UCSD-AML1 (cell line): Measurements from ENCODE around the gene CD37.
"Not testable (repeated sequence)": the region's sequence is repeated elsewhere in the genome, so short reads cannot be mapped to it uniquely, and the experiment has no call there.

Source experiments
- DNase-seq: peaks from one replicate; lab custom pipeline; 2025; ENCODE audit not compliant: unreplicated experiment; lab: John Stamatoyannopoulos, UW

CD37 gene

DNA sequence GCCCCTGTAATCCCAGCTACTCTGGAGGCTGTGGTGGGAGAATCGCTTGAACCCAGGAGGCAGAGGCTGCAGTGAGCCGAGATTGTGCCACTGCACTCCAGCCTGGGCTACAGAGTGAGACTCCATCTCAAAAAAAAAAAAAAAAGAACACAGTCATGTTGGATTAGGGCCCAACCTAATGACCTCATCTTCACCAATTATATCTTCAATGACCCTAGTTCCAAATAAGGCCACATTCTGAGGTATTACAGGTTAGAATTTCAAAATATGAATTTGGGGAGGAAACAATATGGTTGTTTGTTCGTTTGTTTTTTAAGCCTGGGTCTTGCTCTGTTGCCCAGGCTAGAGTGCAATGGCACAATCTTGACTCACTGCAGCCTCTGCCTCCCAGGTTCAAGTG is 38.0 kb downstream of the CD37 start:
- DNase-seq = not testable (repeated sequence)

GRCh38 chr19:49374665-49375434 is 39.6 kb downstream of the CD37 start:
- DNase-seq = no peak

GRCh38 chr19:49378512-49378911 is 43.3 kb downstream of the CD37 start:
- DNase-seq = no peak

DNA sequence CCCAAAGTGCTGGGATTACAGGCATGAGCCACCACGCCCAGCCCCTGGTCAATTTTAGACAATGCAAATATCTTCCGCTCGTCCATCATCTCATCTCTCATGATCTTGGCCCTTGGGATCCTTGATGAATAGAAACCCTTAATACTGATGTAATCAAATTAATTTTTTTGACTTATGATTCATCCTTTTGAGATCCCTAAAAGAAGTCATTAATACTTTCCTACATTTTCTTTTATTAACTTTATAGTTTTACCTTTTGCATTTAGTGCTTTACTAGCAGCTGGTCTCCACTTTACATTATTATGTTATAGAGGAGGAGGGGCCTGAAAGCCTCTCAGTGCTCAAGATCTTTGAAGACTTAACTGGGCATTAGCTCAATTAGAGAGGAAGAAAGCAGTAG is 45.2 kb downstream of the CD37 start:
- DNase-seq = no peak

DNA sequence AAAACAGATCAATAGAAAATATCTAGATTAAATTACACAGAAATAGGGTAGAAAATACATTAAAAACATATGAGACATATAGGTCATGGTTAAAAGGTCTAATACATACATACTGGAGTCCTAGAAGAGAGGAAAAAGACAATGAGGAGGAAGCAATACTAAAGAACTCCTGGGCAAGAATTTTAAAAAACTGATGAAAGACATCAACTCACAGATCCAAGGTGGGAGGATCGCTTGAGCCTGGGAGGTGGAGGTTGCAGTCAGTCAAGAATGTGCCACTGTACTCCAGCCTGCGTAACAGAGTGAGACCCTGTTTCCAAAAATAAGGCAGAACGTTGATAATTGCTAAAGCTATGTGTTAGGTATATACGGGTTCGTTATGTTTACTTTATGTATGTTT is 47.4 kb downstream of the CD37 start:
- no peak for DNase-seq

DNA sequence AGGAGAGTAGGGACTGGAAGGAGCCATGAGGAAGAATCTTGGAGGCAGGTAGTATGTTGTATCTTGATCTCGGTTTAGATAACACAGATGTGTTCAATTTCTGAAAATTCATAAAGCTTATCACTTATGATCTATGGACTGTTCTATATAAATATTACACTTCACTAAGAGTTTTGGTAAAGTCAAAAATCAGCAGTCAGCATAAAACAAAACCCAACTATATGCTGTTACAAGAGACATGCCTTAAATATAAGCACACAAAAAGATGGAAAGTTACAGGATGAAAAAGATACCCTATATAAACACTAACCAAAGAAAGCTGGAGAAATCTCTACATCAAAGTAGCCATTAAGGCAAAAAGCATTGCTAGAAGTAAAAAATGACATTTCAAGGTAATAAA is 48.4 kb downstream of the CD37 start:
- no peak for DNase-seq

GRCh38 chr19:49387936-49388372 is 52.7 kb downstream of the CD37 start, which contains the start of gene KASH5:
Gene KASH5, plus strand, starts transcription at chr19:49388249. Its CDS starts 2,635 bp downstream, at chr19:49390884.
- no peak for DNase-seq

GRCh38 chr19:49389406-49389805 is 54.2 kb downstream of the CD37 start:
- DNase-seq = no peak
